ENCODE measurements around the gene NFATC1.

NFATC1 gene

GRCh38 chr18:79526468-79527460 lies 131.0 kb downstream of the NFATC1 start:
- DNase-seq: no peak

GRCh38 chr18:79527656-79528315 lies 132.1 kb downstream of the NFATC1 start:
- no peak for DNase-seq

DNA sequence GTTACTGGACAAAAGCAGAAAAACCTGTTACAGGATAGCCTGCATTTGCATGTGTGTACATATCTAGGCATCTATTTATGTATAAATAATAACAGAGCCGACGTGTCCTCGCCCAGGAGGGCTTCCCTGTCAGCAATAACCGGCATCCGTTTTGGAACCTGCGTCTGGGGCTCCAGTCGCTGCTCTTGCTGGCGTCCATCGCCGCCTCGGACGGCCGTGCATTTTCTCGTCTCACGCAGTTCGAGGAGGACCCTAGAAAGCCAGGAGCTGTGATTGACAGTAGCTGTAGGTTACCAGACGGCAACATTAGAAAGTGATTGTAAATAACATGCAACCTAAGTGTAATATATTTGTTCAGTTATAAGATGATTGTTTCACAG lies 132.6 kb downstream of the NFATC1 start:
- no peak for DNase-seq

- peak; percentile 63 for DNase-seq
These were observed 133.1 kb downstream of the NFATC1 start for GRCh38 chr18:79528846-79529245.

DNA sequence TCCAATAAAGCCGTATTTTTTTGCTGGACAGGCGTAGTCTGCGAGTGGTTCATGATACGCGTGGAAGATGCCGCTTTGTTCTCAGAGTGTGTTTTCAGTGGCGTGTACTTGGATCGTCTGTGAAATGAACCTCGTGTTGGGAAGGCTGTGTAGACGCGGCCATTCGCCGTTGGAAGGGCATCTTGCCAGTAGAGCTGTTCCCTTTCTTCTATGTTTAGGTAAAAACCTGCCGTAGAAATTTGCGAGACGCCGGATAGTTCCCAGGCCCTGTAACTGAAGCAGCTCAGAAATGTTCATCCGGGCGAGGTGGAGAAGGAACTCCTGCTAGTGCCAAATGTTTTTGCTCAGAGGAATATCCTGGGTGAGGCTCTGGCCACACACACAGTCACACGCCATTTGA lies 133.6 kb downstream of the NFATC1 start:
- no peak for DNase-seq

- DNase-seq: no peak
These were observed 134.3 kb downstream of the NFATC1 start for GRCh38 chr18:79529991-79530390.

DNA sequence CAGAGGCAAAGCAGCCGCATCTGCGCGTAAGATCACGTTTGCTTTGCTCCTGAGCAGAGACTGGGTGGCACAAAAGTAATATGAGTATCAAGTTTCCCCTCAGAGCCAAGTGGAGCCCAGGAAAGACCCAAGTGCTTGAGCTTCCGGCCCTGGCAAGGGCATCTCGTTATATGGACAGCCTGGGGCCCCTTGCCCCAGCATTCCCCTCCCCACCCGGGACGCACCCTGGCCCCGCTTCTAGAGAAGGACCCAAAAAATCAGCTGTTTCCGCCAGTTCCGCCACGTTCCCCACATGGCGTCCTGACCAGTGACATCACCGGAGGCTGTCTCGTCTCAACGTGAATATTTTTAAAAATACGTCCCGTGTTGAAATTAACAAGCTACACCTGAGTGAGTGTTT lies 135.1 kb downstream of the NFATC1 start:
- no peak for DNase-seq

- no peak for DNase-seq
These were observed 135.7 kb downstream of the NFATC1 start for GRCh38 chr18:79531386-79531785.

- no peak for DNase-seq
These were observed 136.2 kb downstream of the NFATC1 start for GRCh38 chr18:79531926-79532312.

GRCh38 chr18:79532313-79533007 lies 136.7 kb downstream of the NFATC1 start:
- DNase-seq: no peak

GRCh38 chr18:79533146-79533545 lies 137.4 kb downstream of the NFATC1 start:
- DNase-seq: no peak

DNA sequence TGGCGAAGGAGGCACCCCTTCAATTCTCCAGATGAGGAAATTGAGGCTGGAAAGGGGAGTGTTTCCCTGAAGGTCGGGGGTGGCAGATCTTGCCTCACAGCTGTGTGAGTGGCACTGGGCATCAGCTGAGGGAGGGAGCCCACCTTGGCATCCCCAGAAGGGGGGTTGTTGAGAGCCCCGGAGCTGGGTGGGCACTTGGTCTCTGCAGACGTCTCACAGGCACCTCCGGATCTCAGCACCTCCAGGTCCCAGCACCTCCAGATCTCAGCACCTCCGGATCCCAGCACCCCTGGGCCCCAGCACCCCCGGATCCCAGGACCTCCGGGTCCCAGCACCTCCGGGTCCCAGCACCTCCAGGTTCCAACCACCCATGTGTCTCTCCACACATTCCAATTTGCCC lies 137.9 kb downstream of the NFATC1 start:
- DNase-seq: no peak

DNA sequence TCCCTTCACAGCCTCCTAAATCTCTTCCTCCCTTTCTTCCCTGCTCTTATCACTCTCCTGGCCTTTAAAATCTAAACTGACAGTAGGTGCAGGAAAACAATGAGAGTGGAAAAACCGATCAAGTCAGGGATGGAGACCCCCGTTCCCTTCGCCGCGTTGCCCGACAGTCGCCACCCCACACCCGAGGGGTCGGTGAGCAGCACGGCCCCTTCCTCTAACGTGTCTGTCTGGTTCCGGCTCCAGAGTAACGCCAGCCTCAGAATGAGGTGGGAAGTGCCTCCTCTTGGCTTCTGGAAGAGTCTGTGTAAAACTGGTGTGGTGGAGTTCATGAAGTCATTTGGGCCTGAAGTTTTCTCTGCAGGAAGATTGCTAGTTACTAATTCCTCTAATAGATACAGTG lies 138.6 kb downstream of the NFATC1 start:
- DNase-seq: no peak

GRCh38 chr18:79537758-79538157 lies 142.0 kb downstream of the NFATC1 start:
- DNase-seq: no peak

DNA sequence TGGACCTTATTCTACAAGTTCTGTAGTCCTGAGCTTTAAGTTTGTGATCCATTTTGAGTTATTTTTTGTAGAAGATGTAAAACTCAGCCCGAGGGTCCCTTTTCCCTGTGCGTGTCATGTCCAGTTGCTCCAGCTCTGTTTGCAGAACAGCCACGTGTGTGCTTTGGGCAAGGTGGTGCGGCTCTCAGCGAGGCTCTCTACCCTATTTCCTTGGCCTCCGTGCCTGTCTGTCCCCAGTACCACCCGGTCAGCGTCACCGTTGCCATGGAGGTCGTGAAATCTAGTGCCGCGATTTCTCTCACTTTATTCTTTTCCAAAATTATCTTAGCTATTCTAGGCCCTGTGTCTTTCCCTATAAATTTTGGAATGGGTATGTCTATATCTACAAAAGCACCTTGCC lies 142.9 kb downstream of the NFATC1 start:
- DNase-seq: no peak

DNA sequence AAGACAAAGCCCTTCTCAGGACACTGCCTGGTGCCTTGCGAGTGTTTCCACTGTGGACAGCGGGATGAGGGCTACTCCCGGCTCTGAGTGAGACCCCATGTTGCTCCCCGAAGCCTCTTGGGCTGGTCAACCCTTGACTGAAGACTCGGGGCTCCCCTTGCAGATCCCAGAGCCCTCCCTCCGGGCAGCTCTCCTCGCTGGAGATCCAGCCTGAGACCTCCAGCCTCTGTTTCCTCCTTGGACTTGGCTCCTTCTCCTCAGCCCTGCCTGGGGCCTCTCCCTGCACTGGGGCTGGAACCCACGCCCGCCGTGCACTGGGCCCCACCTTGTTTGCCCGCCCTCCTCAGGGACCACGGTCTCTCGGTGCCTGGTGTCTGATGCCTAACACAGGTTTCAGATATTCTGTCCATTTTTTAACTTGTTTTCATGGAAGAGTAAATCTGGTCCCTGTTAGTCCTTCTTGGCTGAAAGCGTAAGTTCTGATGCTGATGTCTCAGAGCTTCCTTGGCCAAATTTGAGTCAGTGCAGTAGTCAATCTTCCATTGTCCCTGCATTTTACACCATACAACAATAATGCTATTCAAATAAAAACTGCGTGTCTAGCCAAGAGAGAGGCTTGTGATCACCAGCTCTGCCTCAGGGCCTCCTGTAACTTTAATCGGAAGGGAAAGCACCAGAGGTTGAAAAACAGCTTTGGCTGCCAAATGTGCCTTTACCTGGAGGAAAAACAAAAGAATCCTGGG lies 144.6 kb downstream of the NFATC1 start:
- peak; percentile 13 for DNase-seq

DNA sequence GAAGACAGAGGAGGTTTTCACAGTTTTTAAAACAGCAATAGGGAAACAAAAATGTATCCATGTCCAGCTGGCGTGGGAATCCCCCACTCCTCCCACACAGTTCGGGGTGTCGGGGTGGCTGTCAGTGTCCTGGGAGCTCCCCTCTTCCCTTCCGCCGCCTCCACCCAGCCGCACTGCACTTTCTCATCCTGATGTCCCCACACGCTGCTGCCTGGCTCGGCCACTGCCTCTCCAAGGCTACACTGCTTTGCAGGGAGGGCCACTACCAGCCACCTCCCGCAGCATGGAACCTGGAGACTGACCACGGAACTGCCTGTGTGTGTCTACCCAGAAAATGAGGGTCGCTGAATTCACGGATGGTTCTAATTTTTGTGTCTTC lies 145.2 kb downstream of the NFATC1 start:
- no peak for DNase-seq

- no peak for DNase-seq
These were observed 146.5 kb downstream of the NFATC1 start for GRCh38 chr18:79542213-79542612.

DNA sequence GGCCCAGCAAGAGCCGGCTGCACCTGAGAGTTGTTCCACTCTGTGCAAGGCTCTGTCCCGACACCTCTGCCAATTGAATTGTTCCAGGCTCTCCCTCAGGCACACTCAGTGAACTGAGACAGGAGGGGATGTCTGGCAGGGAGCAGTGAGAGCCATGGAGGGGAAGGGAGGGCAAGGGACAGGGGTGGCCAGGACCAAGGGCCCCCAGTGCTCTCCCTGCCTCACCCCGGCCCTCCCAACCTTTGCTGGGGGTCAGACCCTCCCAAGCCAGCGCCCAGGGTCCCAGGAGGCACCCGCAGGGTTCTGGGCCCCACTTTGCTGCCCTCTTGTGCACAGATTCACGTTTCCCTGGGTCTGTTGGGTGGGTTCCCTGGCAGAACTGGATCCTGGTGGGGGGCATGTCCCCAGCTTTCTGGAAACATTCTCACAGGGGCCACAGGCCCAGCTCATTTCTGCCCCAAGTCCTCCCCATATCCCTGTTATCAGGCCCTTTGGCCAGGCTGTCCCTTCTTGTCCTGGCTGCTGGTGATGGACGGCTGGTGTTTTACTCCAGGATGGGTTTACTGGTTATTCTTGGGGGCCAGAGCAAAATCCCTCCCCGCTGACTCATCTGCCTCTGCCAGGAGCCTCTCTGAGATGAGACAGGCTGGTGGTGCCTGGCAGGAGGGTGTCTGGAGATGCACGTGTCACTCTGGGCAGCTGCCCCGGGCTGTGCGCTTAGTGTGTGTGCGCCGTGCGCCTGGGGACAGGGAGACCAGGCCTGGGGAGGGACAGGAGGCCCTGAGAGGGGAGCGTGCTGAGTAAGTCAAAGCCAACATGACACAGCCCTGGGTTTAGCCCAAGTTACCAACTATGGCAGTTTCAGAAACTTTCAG lies 147.4 kb downstream of the NFATC1 start:
- no peak for DNase-seq

- DNase-seq: no peak
These were observed 148.2 kb downstream of the NFATC1 start for GRCh38 chr18:79543861-79544385.

DNA sequence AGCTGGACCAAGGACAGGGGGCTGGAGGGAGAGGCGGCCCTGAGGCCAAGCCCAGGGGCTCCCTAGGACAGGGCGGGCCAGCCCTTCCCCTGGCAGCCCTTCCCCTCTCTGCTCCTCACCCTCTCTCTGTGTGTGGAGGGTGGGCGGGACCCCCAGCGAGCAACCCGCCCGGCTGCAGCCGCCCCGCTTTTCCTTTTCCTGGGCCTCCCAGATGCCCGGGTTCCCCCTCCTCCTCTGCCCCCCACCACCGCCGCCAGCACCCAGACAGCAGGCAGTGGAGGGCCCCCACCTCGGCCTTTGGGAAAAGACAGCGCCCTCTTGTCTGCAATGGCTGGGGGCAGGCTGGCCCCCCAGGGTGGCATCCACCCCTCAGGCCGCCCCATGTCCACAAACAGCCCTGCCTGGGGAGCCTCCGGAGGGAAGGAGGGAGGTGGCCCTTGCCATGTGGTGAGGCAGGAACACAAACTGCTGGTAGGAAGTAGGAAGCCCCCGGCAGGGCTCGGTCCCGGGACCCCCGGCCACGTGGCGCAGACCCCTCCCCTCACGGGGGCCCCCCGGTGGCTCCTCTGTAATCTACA lies 148.7 kb downstream of the NFATC1 start:
- DNase-seq: no peak
